Measurements from ENCODE around the gene ZDHHC3.

Gene ZDHHC3

GRCh38 chr3:44984335-44984734 lies 8.4 kb upstream of the ZDHHC3 start:
- TF ChIP-seq CEBPB (IDR thresholded peaks at IDR 0.05) (no peak), REST (IDR thresholded peaks at IDR 0.05; ENCODE audit: low read depth) (no peak), NFIC (IDR thresholded peaks at IDR 0.05) (no peak), EP300 (IDR thresholded peaks at IDR 0.05; ENCODE audit: borderline replicate concordance) (no peak), RAD21 (IDR thresholded peaks at IDR 0.05; ENCODE audit: low read depth) (no peak), FOXM1 (IDR thresholded peaks at IDR 0.05; ENCODE audit: borderline replicate concordance, low read depth) (no peak), ZBTB7A (IDR thresholded peaks at IDR 0.05; ENCODE audit: low read depth) (no peak), TCF12 (IDR thresholded peaks at IDR 0.05; ENCODE audit: low read depth) (no peak)

GRCh38 chr3:44983484-44983941 lies 7.5 kb upstream of the ZDHHC3 start:
- peak; percentile 60 for TF ChIP-seq USF1 (IDR thresholded peaks at IDR 0.05)
- TF ChIP-seq REST (IDR thresholded peaks at IDR 0.05; ENCODE audit: low read depth), result no peak

- TF ChIP-seq REST (IDR thresholded peaks at IDR 0.05; ENCODE audit: low read depth), result no peak
- TF ChIP-seq USF1 (IDR thresholded peaks at IDR 0.05), result no peak
- TF ChIP-seq RAD21 (IDR thresholded peaks at IDR 0.05; ENCODE audit: low read depth), result no peak
- no peak for TF ChIP-seq FOXM1 (IDR thresholded peaks at IDR 0.05; ENCODE audit: borderline replicate concordance, low read depth)
- no peak for TF ChIP-seq TAF1 (IDR thresholded peaks at IDR 0.05; ENCODE audit: low read depth)
- no peak for TF ChIP-seq TEAD4 (IDR thresholded peaks at IDR 0.05)
- no peak for TF ChIP-seq YY1 (IDR thresholded peaks at IDR 0.05; ENCODE audit: low read depth)
- no peak for TF ChIP-seq MAX (IDR thresholded peaks at IDR 0.05)
- TF ChIP-seq TCF12 (IDR thresholded peaks at IDR 0.05; ENCODE audit: low read depth), result no peak
- TF ChIP-seq EP300 (IDR thresholded peaks at IDR 0.05; ENCODE audit: borderline replicate concordance), result no peak
- no peak for TF ChIP-seq ZBTB7A (IDR thresholded peaks at IDR 0.05; ENCODE audit: low read depth)
- no peak for TF ChIP-seq CREB1 (IDR thresholded peaks at IDR 0.05; ENCODE audit: low read depth)
- TF ChIP-seq NFIC (IDR thresholded peaks at IDR 0.05), result no peak
- TF ChIP-seq CEBPB (IDR thresholded peaks at IDR 0.05), result no peak
- TF ChIP-seq EGR1 (IDR thresholded peaks at IDR 0.05), result no peak
Observed at GRCh38 chr3:44982817-44983216, 6.8 kb upstream of the ZDHHC3 start.

GRCh38 chr3:44981751-44982150 lies 5.8 kb upstream of the ZDHHC3 start:
- TF ChIP-seq TCF12 (IDR thresholded peaks at IDR 0.05; ENCODE audit: low read depth) (no peak), MAX (IDR thresholded peaks at IDR 0.05) (no peak), FOXM1 (IDR thresholded peaks at IDR 0.05; ENCODE audit: borderline replicate concordance, low read depth) (no peak), EP300 (IDR thresholded peaks at IDR 0.05; ENCODE audit: borderline replicate concordance) (no peak), REST (IDR thresholded peaks at IDR 0.05; ENCODE audit: low read depth) (no peak), ZBTB7A (IDR thresholded peaks at IDR 0.05; ENCODE audit: low read depth) (no peak), EGR1 (IDR thresholded peaks at IDR 0.05) (no peak), RAD21 (IDR thresholded peaks at IDR 0.05; ENCODE audit: low read depth) (no peak), TAF1 (IDR thresholded peaks at IDR 0.05; ENCODE audit: low read depth) (no peak)

Data from Ishikawa (cell line).